HepG2 (cell line): Measurements from ENCODE around the gene NOXO1. TPM values are rescaled to one million over a fixed set of nuclear protein-coding genes. Genes with fewer than 3 reads are reported as not detected.

Experiments
- CSRNP2 ChIP-seq: sonication (generic); formaldehyde crosslinking; conservative IDR thresholded peaks from 2 replicates; pipeline ENCODE4 v1.8.0; 2022; ENCODE audit warnings: low read depth, missing genetic modification reagents
- HOXD1 ChIP-seq: sonication (generic); formaldehyde crosslinking; IDR thresholded peaks from 2 replicates; pipeline ENCODE4 v1.5.0; 2020; ENCODE audit warnings: missing genetic modification reagents
- NFE2 ChIP-seq: sonication (generic); formaldehyde crosslinking; IDR thresholded peaks from 2 replicates; pipeline ENCODE4 v1.4.0; 2020; ENCODE audit warnings: missing genetic modification reagents
- POLR2AphosphoS5 ChIP-seq: IDR thresholded peaks from 2 replicates; pipeline ENCODE4 v1.6.1; 2012; ENCODE audit warnings: low read depth, low read length
- SSRP1 ChIP-seq: IDR thresholded peaks from 2 replicates; pipeline ENCODE4 v1.6.1; 2016; ENCODE audit warnings: control low read depth
- TARDBP ChIP-seq: sonication (generic); formaldehyde crosslinking; IDR thresholded peaks from 2 replicates; pipeline ENCODE4 v1.8.0; 2022; ENCODE audit warnings: mild to moderate bottlenecking, missing genetic modification reagents
- ZC3H4 ChIP-seq: sonication (generic); formaldehyde crosslinking; IDR thresholded peaks from 2 replicates; pipeline ENCODE4 v1.4.0; 2020; ENCODE audit warnings: missing genetic modification reagents, borderline replicate concordance
- ZFYVE20 ChIP-seq: sonication (generic); formaldehyde crosslinking; IDR thresholded peaks from 2 replicates; pipeline ENCODE4 v1.8.0; 2023; ENCODE audit warnings: low read depth, mild to moderate bottlenecking, moderate library complexity, missing genetic modification reagents, borderline replicate concordance
- ZHX1 ChIP-seq: sonication (generic); formaldehyde crosslinking; IDR thresholded peaks from 2 replicates; pipeline ENCODE4 v1.8.1; 2022; ENCODE audit warnings: low read depth, mild to moderate bottlenecking, missing genetic modification reagents
- ZIK1 ChIP-seq: sonication (generic); formaldehyde crosslinking; IDR thresholded peaks from 2 replicates; pipeline ENCODE4 v1.5.0; 2020; ENCODE audit warnings: mild to moderate bottlenecking, low read depth, missing genetic modification reagents, borderline replicate concordance
- ZNF256 ChIP-seq: sonication (generic); formaldehyde crosslinking; conservative IDR thresholded peaks from 2 replicates; pipeline ENCODE4 v1.4.0; 2020; ENCODE audit warnings: missing genetic modification reagents
- ZNF331 ChIP-seq: sonication (generic); formaldehyde crosslinking; IDR thresholded peaks from 2 replicates; pipeline ENCODE4 v1.4.0; 2020; ENCODE audit warnings: missing genetic modification reagents
- ZNF335 ChIP-seq: sonication (generic); formaldehyde crosslinking; IDR thresholded peaks from 2 replicates; pipeline ENCODE4 v1.4.0; 2020; ENCODE audit warnings: missing genetic modification reagents
- ZNF33A ChIP-seq: sonication (generic); formaldehyde crosslinking; IDR thresholded peaks from 2 replicates; pipeline ENCODE4 v1.5.1; 2020; ENCODE audit warnings: missing genetic modification reagents, mild to moderate bottlenecking, moderate library complexity, borderline replicate concordance
- ZNF572 ChIP-seq: sonication (generic); formaldehyde crosslinking; IDR thresholded peaks from 2 replicates; pipeline ENCODE4 v1.5.1; 2020; ENCODE audit warnings: mild to moderate bottlenecking, missing genetic modification reagents
- ZNF580 ChIP-seq: IDR thresholded peaks from 2 replicates; pipeline ENCODE4 v1.6.1; 2016; ENCODE audit warnings: low read depth, borderline replicate concordance
- ZNF724P ChIP-seq: sonication (generic); formaldehyde crosslinking; IDR thresholded peaks from 2 replicates; pipeline ENCODE4 v1.8.0; 2022; ENCODE audit warnings: missing genetic modification reagents, borderline replicate concordance
- ZNF761 ChIP-seq: sonication (generic); formaldehyde crosslinking; conservative IDR thresholded peaks from 2 replicates; pipeline ENCODE4 v1.4.0; 2020; ENCODE audit warnings: mild to moderate bottlenecking, missing genetic modification reagents
- ZNF766 ChIP-seq: sonication (generic); formaldehyde crosslinking; IDR thresholded peaks from 2 replicates; pipeline ENCODE4 v1.5.0; 2020; ENCODE audit warnings: missing genetic modification reagents, borderline replicate concordance
- polyA plus RNA-seq, 8 experiments: library from polyadenylated mRNA; depleted of rRNA in 3 of 8; stranded (reverse) in 7 of 8; unstranded in 1 of 8; fragments of >200 nt; fragmentation: Illumina TruSeq in 4 of 8; extraction: Trizol in 4 of 8; gene quantifications; 2 replicates each; pipeline versions ENCODE4 v1.2.1 to v1.2.3, GENCODE V29; 2011 to 2016; ENCODE audit warnings: low read depth in 4 of 8, missing spikeins in 1 of 8, mixed read lengths in 1 of 8; ENCODE audit not compliant: insufficient read depth in 1 of 8
- total RNA-seq, 5 experiments: library from RNA; depleted of rRNA; stranded (reverse); fragments of >200 nt; fragmentation: Illumina TruSeq; extraction: Trizol; gene quantifications; 2 replicates each; pipeline ENCODE4 v1.2.3, GENCODE V29; 2016; ENCODE audit warnings: low read depth in 1 of 5

Gene NOXO1
- total and polyA plus RNA-seq, 2 of the 13 experiments (the other 11 are each of a cell fraction or from before 2014, with no cell fraction given): 0.69 to 1.4 TPM

GRCh38 chr16:1942047-1942809, 39.0 kb downstream of the NOXO1 start (continued):
- TF ChIP-seq ZNF580 (CRISPR knock-in tag): no peak
- 0 out of 2 replicates have a peak, but pooled peaks have one; percentile 39 for TF ChIP-seq ZNF256 (CRISPR knock-in tag)
- TF ChIP-seq ZHX1 (CRISPR knock-in tag): no peak
- TF ChIP-seq POLR2AphosphoS5: no peak
- no peak for TF ChIP-seq ZNF761 (CRISPR knock-in tag)
- TF ChIP-seq ZNF33A (CRISPR knock-in tag): no peak; the same call in 1 of the 2 replicates
- TF ChIP-seq NFE2 (CRISPR knock-in tag): peak; percentile 56; the same call in 1 of the 2 replicates
- no peak for TF ChIP-seq ZC3H4 (CRISPR knock-in tag)
- no peak for TF ChIP-seq ZNF335 (CRISPR knock-in tag)
- TF ChIP-seq SSRP1 (CRISPR knock-in tag): no peak
- no peak for TF ChIP-seq TARDBP (CRISPR knock-in tag)
- TF ChIP-seq ZIK1 (CRISPR knock-in tag): no peak
- TF ChIP-seq ZNF724P (CRISPR knock-in tag): no peak
- TF ChIP-seq ZNF331 (CRISPR knock-in tag): no peak
- 0 out of 2 replicates have a peak, but pooled peaks have one; percentile 26 for TF ChIP-seq HOXD1
- TF ChIP-seq CSRNP2 (CRISPR knock-in tag): no peak
- TF ChIP-seq ZNF766: no peak
- no peak for TF ChIP-seq ZFYVE20 (CRISPR knock-in tag)
- TF ChIP-seq ZNF572 (CRISPR knock-in tag): no peak
